ENCODE data around the gene TTLL9. TPM values are rescaled to one million over a fixed set of nuclear protein-coding genes. Genes with fewer than 3 reads are reported as not detected.
A peak's percentile ranks its signal among the peaks of the same experiment; 100 is the strongest.

TTLL9 gene
- polyA plus RNA-seq, 1 experiment = 0.11 TPM

DNA sequence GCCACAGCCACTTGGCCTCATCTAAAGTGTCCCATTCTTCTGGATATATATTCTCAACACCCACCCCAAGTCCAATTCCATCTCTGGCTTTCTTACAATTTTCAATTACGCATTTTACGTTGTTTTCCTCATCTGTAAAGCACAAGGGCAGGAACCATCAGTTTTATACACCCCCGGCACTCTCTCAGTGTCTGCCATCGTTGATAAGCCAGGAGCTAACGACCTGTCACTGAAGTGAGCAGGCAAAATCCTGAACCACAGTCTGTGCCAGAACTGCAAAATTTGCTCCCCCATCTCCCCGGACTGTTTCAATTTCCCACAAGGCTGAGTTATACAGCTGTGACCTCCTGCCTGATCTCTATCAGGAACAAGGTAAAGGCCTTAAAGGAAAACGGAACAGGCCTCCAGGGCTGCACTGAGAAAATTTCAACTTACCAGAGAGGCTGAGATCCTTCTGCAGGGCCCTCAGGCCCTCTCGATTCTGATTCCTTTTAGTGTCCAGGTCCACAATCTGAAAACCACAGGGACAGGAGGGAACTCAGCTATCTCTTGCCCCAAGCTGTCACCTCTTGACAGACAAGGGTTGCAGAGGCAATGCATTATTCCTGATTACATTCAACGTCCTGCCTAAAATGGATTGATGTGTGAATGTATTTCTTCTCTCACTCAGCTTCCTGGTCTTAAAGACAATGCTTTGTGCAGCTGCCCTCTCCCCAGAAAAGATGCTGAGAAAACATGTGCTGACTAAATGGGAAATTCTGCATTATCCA is 79.6 kb downstream of the TTLL9 start:
- TF ChIP-seq, protein P1, sequence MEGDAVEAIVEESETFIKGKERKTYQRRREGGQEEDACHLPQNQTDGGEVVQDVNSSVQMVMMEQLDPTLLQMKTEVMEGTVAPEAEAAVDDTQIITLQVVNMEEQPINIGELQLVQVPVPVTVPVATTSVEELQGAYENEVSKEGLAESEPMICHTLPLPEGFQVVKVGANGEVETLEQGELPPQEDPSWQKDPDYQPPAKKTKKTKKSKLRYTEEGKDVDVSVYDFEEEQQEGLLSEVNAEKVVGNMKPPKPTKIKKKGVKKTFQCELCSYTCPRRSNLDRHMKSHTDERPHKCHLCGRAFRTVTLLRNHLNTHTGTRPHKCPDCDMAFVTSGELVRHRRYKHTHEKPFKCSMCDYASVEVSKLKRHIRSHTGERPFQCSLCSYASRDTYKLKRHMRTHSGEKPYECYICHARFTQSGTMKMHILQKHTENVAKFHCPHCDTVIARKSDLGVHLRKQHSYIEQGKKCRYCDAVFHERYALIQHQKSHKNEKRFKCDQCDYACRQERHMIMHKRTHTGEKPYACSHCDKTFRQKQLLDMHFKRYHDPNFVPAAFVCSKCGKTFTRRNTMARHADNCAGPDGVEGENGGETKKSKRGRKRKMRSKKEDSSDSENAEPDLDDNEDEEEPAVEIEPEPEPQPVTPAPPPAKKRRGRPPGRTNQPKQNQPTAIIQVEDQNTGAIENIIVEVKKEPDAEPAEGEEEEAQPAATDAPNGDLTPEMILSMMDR (IDR thresholded peaks at IDR 0.05; ENCODE audit: insufficient read depth, low read depth, low read length) = no peak
- CTCF ChIA-PET = interaction anchor here (0.6 to 7.1 kb wide), 7 partner anchors 9 to 111 kb away, joined by 3 to 71 read pairs (median 4); no protein-coding TSS in a partner anchor
- Histone ChIP-seq H3K27me3 (ENCODE audit: control insufficient read depth, insufficient read depth, low read length) (no peaks in the 10 kb centered on the region; the same call in 1 of the 2 replicates), H3K4me3 (ENCODE audit: low read depth, low read length) (no peak overlapping the region), H3K36me3 (ENCODE audit: control insufficient read depth, insufficient read depth, low read length) (peaks cover 21% of the 10 kb centered on the region)
- POLR2A ChIA-PET = no interaction called here
- DNase-seq (ENCODE audit: low read depth) = no peak

DNA sequence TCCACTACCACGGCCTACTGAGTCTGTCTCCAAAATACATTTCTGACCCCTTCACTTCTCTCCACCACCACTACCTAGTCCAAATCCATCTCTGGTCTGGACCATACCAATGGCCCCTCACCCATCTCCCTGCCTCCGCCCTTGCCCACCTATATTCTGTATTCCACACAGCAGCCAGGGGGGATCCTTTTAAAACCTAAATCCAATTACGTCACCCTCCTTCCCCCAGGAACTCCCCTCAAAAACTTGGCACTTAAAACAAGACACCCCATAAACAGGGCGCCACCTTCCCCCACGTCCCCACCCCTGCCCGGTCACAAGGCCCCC is 80.7 kb downstream of the TTLL9 start:
- TF ChIP-seq, protein P1 (IDR thresholded peaks at IDR 0.05; ENCODE audit: insufficient read depth, low read depth, low read length) = no peak
- peak overlapping the region; percentile 56 for H3K4me3 ChIP-seq (ENCODE audit: low read depth, low read length)
- H3K36me3 ChIP-seq (ENCODE audit: control insufficient read depth, insufficient read depth, low read length) = peaks cover 13% of the 10 kb centered on the region
- peaks cover 1% of the 10 kb centered on the region; the same call in 1 of the 2 replicates for H3K27me3 ChIP-seq (ENCODE audit: control insufficient read depth, insufficient read depth, low read length)
- DNase-seq (ENCODE audit: low read depth) = no peak
- ChIA-PET POLR2A (no interaction called here), CTCF (interaction anchor here (0.8 to 7.1 kb wide), 14 partner anchors 9 to 311 kb away, joined by 3 to 71 read pairs (median 6); no protein-coding TSS in a partner anchor)

- CTCF ChIA-PET = interaction anchor here (0.7 to 7.1 kb wide), 25 partner anchors 8 to 312 kb away, joined by 3 to 71 read pairs (median 4); no protein-coding TSS in a partner anchor
- POLR2A ChIA-PET = interaction anchor here (0.5 kb wide), 1 partner anchor 145 kb away, joined by 9 read pairs; no protein-coding TSS in a partner anchor
Observed at GRCh38 chr20:31951530-31952453, 81.4 kb downstream of the TTLL9 start, which contains the start of gene PDRG1. PDRG1 (minus strand) TSS chr20:31952046; CDS start chr20:31951961, 85 bp downstream.

DNA sequence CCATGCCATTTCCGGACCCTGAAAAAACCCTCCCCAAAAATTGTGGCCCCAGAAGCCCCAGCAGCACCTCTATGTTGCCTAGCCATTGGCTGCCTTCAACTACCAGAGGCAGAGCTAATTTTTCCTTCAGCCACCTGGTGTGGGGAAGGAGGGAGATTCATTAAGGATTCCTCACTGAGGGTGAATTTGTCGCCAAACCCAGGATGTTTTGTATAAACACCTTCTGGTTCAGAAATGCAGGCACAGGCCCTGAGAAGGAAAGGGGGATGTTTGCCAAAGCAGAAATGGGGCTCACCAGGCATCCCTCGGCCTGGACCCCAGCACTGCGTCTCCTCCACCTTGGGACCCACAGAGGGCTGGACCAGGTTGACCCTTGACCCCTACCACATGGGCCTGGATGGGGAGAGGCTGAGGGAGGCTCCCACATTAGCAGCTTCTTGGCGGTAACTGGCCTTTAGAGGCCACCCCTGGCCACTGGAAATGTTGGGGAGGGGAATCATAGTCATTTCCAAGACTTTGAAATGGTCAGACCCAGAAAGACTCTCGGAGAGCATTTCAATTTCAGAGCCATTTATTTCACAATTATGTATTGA is 83.2 kb downstream of the TTLL9 start:
- POLR2A ChIA-PET = interaction anchor here (0.7 kb wide), 1 partner anchor 180 kb away, joined by 3 read pairs; no protein-coding TSS in a partner anchor
- H3K4me3 ChIP-seq (ENCODE audit: low read depth, low read length) = no peak overlapping the region
- H3K27me3 ChIP-seq (ENCODE audit: control insufficient read depth, insufficient read depth, low read length) = peaks cover 6% of the 10 kb centered on the region
- peaks cover 2% of the 10 kb centered on the region for H3K36me3 ChIP-seq (ENCODE audit: control insufficient read depth, insufficient read depth, low read length)
- TF ChIP-seq, protein P1 (IDR thresholded peaks at IDR 0.05; ENCODE audit: insufficient read depth, low read depth, low read length) = no peak
- DNase-seq (ENCODE audit: low read depth) = no peak
- CTCF ChIA-PET = interaction anchor here (1.1 to 7.1 kb wide), 4 partner anchors 10 to 99 kb away, joined by 3 to 71 read pairs (median 8); no protein-coding TSS in a partner anchor

More at GRCh38 chr20:31951530-31952453, 81.4 kb downstream of the TTLL9 start, which contains the start of gene PDRG1:
- H3K4me3 ChIP-seq (ENCODE audit: low read depth, low read length) = peak within 1 kb of the TSS; percentile 56
- TF ChIP-seq, protein P1 (IDR thresholded peaks at IDR 0.05; ENCODE audit: insufficient read depth, low read depth, low read length) = peak; percentile 99
- peaks cover 4% of the 10 kb centered on the region for H3K27me3 ChIP-seq (ENCODE audit: control insufficient read depth, insufficient read depth, low read length)
- H3K36me3 ChIP-seq (ENCODE audit: control insufficient read depth, insufficient read depth, low read length) = peaks cover 12% of the 10 kb centered on the region
- DNase-seq (ENCODE audit: low read depth) = peak; percentile 68

Measured in BJ (cell line).